Measurements from ENCODE around the gene CPZ. TPM values are rescaled to one million over a fixed set of nuclear protein-coding genes. Genes with fewer than 3 reads are reported as not detected.
A peak's percentile ranks its signal among the peaks of the same experiment; 100 is the strongest.

The CPZ gene
- total RNA-seq, 6 experiments from 2014 or later, result 0.24 to 0.80 (median 0.74) TPM; not detected in 1

- Histone ChIP-seq H3K9me3 (no peaks in the 10 kb centered on the region), H3K4me3 (no peak overlapping the region), H3K36me3 (no peaks in the 10 kb centered on the region), H3K27me3 (no peaks in the 10 kb centered on the region), H3K27ac (no peak overlapping the region), H3K4me1 (no peaks in the 10 kb centered on the region)
- peak in 1 of 3 donors; percentile 46 for DNase-seq
- intact Hi-C loops (cut with DNase I), result no loop called here
- no peak for TF ChIP-seq POLR2A (IDR thresholded peaks at IDR 0.05)
- TF ChIP-seq, protein P1, sequence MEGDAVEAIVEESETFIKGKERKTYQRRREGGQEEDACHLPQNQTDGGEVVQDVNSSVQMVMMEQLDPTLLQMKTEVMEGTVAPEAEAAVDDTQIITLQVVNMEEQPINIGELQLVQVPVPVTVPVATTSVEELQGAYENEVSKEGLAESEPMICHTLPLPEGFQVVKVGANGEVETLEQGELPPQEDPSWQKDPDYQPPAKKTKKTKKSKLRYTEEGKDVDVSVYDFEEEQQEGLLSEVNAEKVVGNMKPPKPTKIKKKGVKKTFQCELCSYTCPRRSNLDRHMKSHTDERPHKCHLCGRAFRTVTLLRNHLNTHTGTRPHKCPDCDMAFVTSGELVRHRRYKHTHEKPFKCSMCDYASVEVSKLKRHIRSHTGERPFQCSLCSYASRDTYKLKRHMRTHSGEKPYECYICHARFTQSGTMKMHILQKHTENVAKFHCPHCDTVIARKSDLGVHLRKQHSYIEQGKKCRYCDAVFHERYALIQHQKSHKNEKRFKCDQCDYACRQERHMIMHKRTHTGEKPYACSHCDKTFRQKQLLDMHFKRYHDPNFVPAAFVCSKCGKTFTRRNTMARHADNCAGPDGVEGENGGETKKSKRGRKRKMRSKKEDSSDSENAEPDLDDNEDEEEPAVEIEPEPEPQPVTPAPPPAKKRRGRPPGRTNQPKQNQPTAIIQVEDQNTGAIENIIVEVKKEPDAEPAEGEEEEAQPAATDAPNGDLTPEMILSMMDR (IDR thresholded peaks at IDR 0.05), result no peak
- 22% methylated on average over 9 of the region's 23 CpGs for WGBS (ENCODE audit: insufficient coverage, low coverage, low lambda C conversion rate, missing lambda C conversion rate)
- ATAC-seq, result no peak
Observed at GRCh38 chr4:8648816-8649630, 56.5 kb downstream of the CPZ start.

DNA sequence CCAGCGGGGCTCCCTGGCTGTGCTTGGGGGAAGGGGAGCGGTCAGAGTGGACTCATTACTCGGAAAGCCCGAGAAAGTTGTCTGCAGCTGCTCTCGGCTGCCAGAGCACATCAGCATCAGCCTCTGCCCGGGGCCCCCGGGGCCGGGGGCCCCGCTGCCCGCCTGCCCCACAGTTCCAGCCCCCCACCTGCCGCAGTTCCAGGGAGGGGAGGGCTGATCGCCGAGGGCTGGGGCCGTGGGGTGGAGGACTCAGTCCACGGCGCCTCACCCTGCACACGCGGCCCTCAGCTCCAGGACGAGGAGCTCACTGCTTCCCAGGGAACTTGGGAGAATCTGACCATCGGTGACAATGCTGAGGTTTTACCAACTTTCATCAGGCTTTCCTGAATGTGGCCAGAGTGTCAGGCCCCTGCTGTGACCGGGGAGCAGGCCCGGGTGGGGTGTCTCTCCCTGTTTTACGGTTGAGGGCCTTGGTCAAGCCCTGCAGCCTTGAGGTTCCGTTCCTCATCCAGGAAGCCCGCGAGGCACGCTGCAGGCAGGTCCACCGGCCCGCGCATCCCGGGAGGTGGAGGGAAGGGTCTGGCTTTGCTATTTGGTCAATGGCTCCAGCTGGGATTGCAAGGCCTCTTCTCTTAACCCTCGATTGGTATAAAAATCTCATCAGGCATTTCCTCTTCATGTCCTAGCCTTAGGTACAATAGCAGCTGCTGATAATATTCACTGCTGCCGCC, 57.2 kb downstream of the CPZ start:
- DNase-seq, result peak in 1 of 3 donors; percentile 23
- WGBS (ENCODE audit: insufficient coverage, low coverage, low lambda C conversion rate, missing lambda C conversion rate), result 25% methylated on average over 2 of the region's 33 CpGs
- intact Hi-C loops (cut with DNase I), result no loop called here
- Histone ChIP-seq H3K27me3 (no peaks in the 10 kb centered on the region), H3K9me3 (no peaks in the 10 kb centered on the region), H3K4me3 (no peak overlapping the region), H3K36me3 (no peaks in the 10 kb centered on the region), H3K4me1 (no peaks in the 10 kb centered on the region), H3K27ac (no peak overlapping the region)
- no peak for ATAC-seq
- TF ChIP-seq, protein P1 (IDR thresholded peaks at IDR 0.05), result no peak
- no peak for TF ChIP-seq POLR2A (IDR thresholded peaks at IDR 0.05)

DNA sequence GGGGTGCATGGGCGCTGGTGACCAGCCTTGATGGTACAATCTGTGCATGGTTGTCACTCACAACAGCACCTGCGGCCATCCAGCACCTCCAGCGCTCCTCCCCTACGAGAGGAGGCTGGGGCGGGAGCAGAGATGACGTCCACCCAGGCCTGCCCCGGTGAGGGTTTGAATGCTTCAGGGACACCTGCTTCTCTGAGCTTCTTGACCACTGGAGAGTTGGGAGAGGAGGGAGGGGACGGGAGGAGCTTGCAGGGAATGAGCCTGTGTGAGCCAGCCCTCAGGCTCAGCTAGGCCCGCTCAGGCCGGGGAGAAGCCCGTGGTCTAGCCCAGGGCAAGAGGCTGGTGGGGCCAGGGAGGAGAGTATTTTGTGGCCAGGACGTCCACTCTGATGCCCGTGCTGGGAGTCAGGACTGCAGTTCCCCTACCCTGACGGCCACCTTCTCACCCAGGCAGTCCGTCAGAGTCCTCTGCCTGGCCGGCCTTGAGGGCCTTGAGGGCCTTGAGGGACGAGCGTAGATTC, 59.2 kb downstream of the CPZ start:
- DNase-seq, result peak in 1 of 3 donors; percentile 49
- no peaks in the 10 kb centered on the region for H3K9me3 ChIP-seq
- no peaks in the 10 kb centered on the region for H3K27me3 ChIP-seq
- whole genome bisulfite sequencing (ENCODE audit: insufficient coverage, low coverage, low lambda C conversion rate, missing lambda C conversion rate), result no CpG with 5 or more reads among the region's 18 CpGs
- TF ChIP-seq, protein P1 (IDR thresholded peaks at IDR 0.05), result no peak
- TF ChIP-seq POLR2A (IDR thresholded peaks at IDR 0.05), result no peak
- no peaks in the 10 kb centered on the region for H3K36me3 ChIP-seq
- intact Hi-C loops (cut with DNase I), result no loop called here
- no peak overlapping the region for H3K27ac ChIP-seq
- H3K4me1 ChIP-seq, result no peaks in the 10 kb centered on the region
- H3K4me3 ChIP-seq, result no peak overlapping the region
- ATAC-seq, result no peak

DNA sequence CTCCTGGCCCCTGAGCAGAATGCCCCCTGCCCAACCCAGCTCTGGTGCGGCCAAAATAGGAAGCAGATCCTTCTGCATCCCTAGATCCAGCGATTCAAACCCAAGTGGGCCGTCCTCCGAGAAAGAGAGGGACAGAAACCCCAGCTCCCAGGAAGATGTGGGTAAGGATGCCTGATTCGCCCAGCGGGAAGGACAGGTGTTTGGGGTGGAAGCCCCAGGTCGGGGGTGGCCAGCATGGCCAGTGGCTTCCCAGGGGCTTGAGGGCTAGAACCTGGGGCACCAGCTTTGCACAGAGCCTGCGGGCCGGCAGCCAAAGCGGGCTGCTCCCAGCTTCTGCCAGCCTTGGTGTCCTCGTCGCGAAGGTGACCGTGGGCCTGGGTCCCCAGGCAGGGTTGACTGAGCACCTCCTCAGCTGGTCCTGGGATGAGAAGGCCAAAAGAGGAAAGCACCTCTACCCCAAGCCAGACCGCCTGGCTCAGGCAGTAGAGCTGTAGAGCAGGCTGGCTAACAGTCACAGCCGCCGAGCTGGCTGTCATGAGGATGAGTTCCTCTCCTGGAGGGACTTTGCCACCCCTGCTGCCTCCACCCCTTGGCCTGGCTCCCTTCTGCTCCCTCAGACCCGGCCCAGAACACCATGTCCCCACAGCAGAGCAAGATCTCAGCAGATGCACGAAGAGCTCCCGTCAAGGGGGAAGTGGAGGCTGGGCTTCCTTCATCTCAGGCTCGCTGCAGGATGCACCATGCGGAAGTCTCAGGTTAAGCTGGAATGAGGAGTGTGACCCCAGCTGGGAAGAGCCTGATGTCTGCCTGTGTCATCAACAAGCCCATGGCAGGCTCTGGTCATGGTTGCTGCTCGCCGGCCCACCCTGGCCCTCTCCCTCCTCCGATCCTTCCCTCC, 59.9 kb downstream of the CPZ start:
- H3K9me3 ChIP-seq, result no peaks in the 10 kb centered on the region
- ATAC-seq (no peak), DNase-seq (peak in 2 of 3 donors; percentile 29 to 40)
- no peaks in the 10 kb centered on the region for H3K27me3 ChIP-seq
- H3K36me3 ChIP-seq, result no peaks in the 10 kb centered on the region
- intact Hi-C loops (cut with DNase I), result no loop called here
- no peak overlapping the region for H3K27ac ChIP-seq
- H3K4me1 ChIP-seq, result no peaks in the 10 kb centered on the region
- no peak for TF ChIP-seq POLR2A (IDR thresholded peaks at IDR 0.05)
- TF ChIP-seq, protein P1 (IDR thresholded peaks at IDR 0.05), result no peak
- WGBS (ENCODE audit: insufficient coverage, low coverage, low lambda C conversion rate, missing lambda C conversion rate), result 60% methylated on average over 5 of the region's 25 CpGs
- H3K4me3 ChIP-seq, result no peak overlapping the region
